MCF 10A (cell line): ENCODE results near the gene PTPRM. TPM values are rescaled to one million over a fixed set of nuclear protein-coding genes. Genes with fewer than 3 reads are reported as not detected.

Experiments used
- BruUV-seq: library from RNA; stranded (reverse); fragments of 400-500 nt; replicated peaks from 2 replicates; lab custom pipeline; 2021; lab: Mats Ljungman, UMichigan
- CTCF ChIA-PET: fragments of 300-600 bp; sonication (Branson Sonifier 250); formaldehyde crosslinking; extraction: SDS; loops from one replicate; lab custom pipeline; 2021; ENCODE audit warnings: antibody characterized with exemption, inconsistent platforms; lab: Yijun Ruan, JAX
- POLR2A ChIA-PET: fragments of 300-600, 350-650 bp; sonication (Branson Sonifier 250); formaldehyde crosslinking; extraction: SDS; loops from one replicate; lab custom pipeline; 2020; ENCODE audit warnings: antibody characterized with exemption, inconsistent platforms; lab: Yijun Ruan, JAX
- DNase-seq: peaks from one replicate; pipeline ENCODE4 v3.0.0-alpha.2; 2018; ENCODE audit not compliant: unreplicated experiment
- H3K27ac Mint-ChIP-seq: one replicate; pipeline ENCODE4 v1.8.0; 2022; ENCODE audit warnings: mild to moderate bottlenecking, low read depth, mixed read lengths; ENCODE audit not compliant: unreplicated experiment
- H3K27me3 Mint-ChIP-seq: one replicate; pipeline ENCODE4 v1.8.0; 2022; ENCODE audit warnings: mixed read lengths; ENCODE audit not compliant: insufficient read depth, unreplicated experiment
- H3K36me3 Mint-ChIP-seq: one replicate; pipeline ENCODE4 v1.8.0; 2022; ENCODE audit warnings: mild to moderate bottlenecking, moderate library complexity, mixed read lengths; ENCODE audit not compliant: insufficient read depth, unreplicated experiment
- H3K4me1 Mint-ChIP-seq: one replicate; pipeline ENCODE4 v1.8.0; 2022; ENCODE audit warnings: mixed read lengths; ENCODE audit not compliant: insufficient read depth, unreplicated experiment
- H3K4me3 Mint-ChIP-seq: one replicate; pipeline ENCODE4 v1.8.0; 2022; ENCODE audit warnings: mild to moderate bottlenecking, moderate library complexity, mixed read lengths; ENCODE audit not compliant: unreplicated experiment
- H3K9me3 Mint-ChIP-seq: one replicate; pipeline ENCODE4 v1.8.0; 2022; ENCODE audit warnings: mixed read lengths; ENCODE audit not compliant: unreplicated experiment
- intact Hi-C: fragments of 100-400 bp; cut with micrococcal nuclease; formaldehyde crosslinking; loops from 2 replicates; pipeline ENCODE4 v1.14.1; 2022
- total RNA-seq: library from RNA; stranded (reverse); gene quantifications from 2 replicates; pipeline ENCODE4 v1.2.3, GENCODE V29; 2022
- TF ChIP-seq, protein P1 (sequence below): fragments of 200-600 bp; IDR thresholded peaks from one replicate; pipeline ENCODE4 v1.8.0; 2022; ENCODE audit warnings: antibody characterized with exemption, mild to moderate bottlenecking; ENCODE audit not compliant: unreplicated experiment

The PTPRM gene
- total RNA-seq, 1 experiment from 2014 or later, result 82.8 TPM

DNA sequence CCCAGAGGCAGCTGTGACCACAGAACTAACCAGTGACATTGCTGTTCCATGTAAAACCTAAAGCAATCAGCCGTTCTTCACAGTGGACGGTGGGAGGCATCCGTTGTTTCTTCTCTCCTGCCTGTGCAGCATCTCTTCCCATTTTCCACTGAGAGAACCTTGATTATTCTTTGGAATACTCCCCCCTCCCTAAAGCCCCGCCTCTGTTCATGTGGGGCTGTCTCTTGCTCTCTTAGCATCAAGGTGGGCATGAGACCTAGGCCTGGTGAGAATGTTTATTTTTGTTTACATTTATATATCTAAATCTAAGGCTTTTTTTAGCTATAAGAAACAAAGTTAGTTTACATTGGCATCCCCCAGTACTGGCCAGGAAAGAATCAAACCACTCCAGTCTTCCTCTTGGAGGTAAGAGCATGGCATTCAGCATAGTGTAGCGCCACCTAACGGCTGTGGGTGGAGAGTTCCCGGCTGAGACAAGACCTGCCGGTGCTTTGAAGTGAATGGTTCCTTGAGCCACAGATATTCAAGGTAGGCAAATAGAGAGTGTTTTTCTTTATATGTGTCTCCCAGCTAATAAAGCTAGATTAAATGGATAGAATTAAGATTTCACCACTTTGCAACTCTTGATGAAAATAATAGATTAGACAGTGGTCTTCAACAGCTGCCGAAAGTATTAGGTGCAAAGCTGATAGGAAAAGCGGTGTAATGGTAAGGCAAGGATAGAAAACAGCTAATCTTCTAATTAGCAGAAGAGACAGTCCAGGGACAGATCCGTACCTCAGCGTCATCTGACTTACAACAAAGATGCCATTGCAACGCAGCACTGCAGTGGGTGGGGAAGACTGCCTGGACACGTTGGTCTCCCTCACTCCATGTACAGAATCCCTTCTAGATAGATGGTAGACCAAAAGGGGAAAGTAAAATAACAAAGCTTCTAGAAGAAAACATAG is 822.5 kb downstream of the PTPRM start:
- peak overlapping the region; percentile 10 for H3K27ac Mint-ChIP-seq
- no peaks in the 10 kb centered on the region for H3K27me3 Mint-ChIP-seq
- POLR2A ChIA-PET, result interaction anchor here (0.9 kb wide), 1 partner anchor 1117 kb away, joined by 4 read pairs; no protein-coding TSS in a partner anchor
- peak; percentile 77 for DNase-seq
- intact Hi-C loops, result loop anchor here (1.0 to 5.0 kb wide), 7 partner anchors 305 to 1169 kb away; partner anchors contain the start of gene PTPRM
- TF ChIP-seq, protein P1, sequence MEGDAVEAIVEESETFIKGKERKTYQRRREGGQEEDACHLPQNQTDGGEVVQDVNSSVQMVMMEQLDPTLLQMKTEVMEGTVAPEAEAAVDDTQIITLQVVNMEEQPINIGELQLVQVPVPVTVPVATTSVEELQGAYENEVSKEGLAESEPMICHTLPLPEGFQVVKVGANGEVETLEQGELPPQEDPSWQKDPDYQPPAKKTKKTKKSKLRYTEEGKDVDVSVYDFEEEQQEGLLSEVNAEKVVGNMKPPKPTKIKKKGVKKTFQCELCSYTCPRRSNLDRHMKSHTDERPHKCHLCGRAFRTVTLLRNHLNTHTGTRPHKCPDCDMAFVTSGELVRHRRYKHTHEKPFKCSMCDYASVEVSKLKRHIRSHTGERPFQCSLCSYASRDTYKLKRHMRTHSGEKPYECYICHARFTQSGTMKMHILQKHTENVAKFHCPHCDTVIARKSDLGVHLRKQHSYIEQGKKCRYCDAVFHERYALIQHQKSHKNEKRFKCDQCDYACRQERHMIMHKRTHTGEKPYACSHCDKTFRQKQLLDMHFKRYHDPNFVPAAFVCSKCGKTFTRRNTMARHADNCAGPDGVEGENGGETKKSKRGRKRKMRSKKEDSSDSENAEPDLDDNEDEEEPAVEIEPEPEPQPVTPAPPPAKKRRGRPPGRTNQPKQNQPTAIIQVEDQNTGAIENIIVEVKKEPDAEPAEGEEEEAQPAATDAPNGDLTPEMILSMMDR, result peak; percentile 87
- BruUV-seq, result no TSS peak
- H3K4me1 Mint-ChIP-seq, result no peaks in the 10 kb centered on the region
- peaks cover 81% of the 10 kb centered on the region for H3K36me3 Mint-ChIP-seq
- H3K9me3 Mint-ChIP-seq, result no peaks in the 10 kb centered on the region
- no peak overlapping the region for H3K4me3 Mint-ChIP-seq
- CTCF ChIA-PET, result interaction anchor here (0.5 to 3.1 kb wide), 44 partner anchors 8 to 1116 kb away, joined by 3 to 23 read pairs (median 4); partner anchors contain the start of gene PTPRM

DNA sequence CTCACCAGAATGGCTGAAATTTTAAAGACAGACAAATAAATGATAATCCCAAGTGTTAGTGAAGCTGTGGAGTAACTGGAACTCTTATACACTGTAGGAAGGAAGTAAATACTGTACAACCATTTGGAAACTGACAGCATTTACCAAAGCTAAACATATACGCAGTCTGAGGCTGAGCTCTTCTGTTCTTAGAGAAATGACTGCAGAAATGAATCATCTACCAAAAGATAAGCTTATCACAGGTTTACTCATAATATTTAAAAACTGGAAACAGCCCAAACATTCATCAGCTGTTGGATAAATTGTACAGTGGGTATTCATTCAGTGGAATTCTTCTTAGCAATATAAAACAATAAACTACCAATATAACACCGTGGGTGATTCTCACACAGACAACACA is 824.0 kb downstream of the PTPRM start:
- no peak for DNase-seq
- intact Hi-C loops, result no loop called here
- Mint-ChIP-seq H3K27me3 (no peaks in the 10 kb centered on the region), H3K9me3 (no peaks in the 10 kb centered on the region), H3K36me3 (peaks cover 69% of the 10 kb centered on the region), H3K4me1 (no peaks in the 10 kb centered on the region), H3K4me3 (no peak overlapping the region), H3K27ac (no peak overlapping the region)
- BruUV-seq, result no TSS peak
- POLR2A ChIA-PET, result no interaction called here
- TF ChIP-seq, protein P1, result no peak
- CTCF ChIA-PET, result interaction anchor here (0.6 to 3.1 kb wide), 7 partner anchors 9 to 1198 kb away, joined by 3 to 23 read pairs (median 6); no protein-coding TSS in a partner anchor

DNA sequence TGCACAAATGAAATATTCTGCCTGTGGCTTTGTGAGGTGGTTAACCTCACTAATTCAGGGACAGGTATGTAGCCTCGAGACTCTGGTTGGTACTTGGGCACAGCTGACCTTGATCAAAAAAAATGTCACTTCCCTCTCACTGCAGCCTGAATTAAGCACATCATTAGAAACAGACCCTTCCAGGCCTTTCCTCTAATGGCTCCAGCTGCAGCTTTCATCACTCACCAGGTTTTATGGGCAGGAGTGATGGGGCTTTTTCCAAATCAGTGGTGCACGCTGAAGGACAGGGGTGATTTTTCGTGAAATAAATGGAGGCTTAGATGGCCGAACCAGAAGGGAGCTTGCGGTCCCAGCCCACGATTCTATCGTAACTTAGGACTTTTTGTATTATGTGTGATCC is 829.1 kb downstream of the PTPRM start:
- H3K4me3 Mint-ChIP-seq, result no peak overlapping the region
- POLR2A ChIA-PET, result no interaction called here
- H3K4me1 Mint-ChIP-seq, result no peaks in the 10 kb centered on the region
- BruUV-seq, result no TSS peak
- intact Hi-C loops, result no loop called here
- no peaks in the 10 kb centered on the region for H3K27me3 Mint-ChIP-seq
- peaks cover 44% of the 10 kb centered on the region for H3K36me3 Mint-ChIP-seq
- TF ChIP-seq, protein P1, result no peak
- no peaks in the 10 kb centered on the region for H3K9me3 Mint-ChIP-seq
- no peak for DNase-seq
- CTCF ChIA-PET, result interaction anchor here (0.5 to 0.8 kb wide), 3 partner anchors 641 to 1125 kb away, joined by 3 read pairs; no protein-coding TSS in a partner anchor
- no peak overlapping the region for H3K27ac Mint-ChIP-seq

DNA sequence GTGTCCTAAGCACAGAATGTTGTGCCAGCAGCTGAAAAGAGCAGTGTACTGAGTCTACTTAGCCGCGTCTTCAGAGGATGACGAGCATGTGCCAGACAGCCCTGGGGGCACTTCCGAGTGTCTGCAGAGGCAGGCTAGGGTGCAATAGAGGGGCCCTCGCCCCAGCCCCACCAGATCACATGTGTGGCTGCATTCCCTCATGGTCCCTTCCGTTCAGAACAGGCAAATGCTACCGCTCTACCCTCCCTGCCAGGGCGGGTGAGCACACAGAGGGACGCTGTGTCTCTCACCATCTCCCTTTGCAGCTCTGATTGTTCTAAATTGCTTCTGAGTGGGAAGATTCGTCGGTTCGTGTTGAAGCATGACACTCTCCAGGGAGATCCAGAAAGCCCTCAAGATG is 829.9 kb downstream of the PTPRM start:
- Mint-ChIP-seq H3K27ac (no peak overlapping the region), H3K4me1 (no peaks in the 10 kb centered on the region), H3K9me3 (no peaks in the 10 kb centered on the region), H3K4me3 (no peak overlapping the region), H3K36me3 (peaks cover 50% of the 10 kb centered on the region), H3K27me3 (no peaks in the 10 kb centered on the region)
- BruUV-seq, result no TSS peak
- TF ChIP-seq, protein P1, result no peak
- intact Hi-C loops, result no loop called here
- ChIA-PET CTCF (interaction anchor here (0.5 to 1.0 kb wide), 5 partner anchors 8 to 1126 kb away, joined by 3 to 4 read pairs (median 3); no protein-coding TSS in a partner anchor), POLR2A (no interaction called here)
- DNase-seq, result no peak
